Measurements from ENCODE around the gene LGALS8. TPM values are rescaled to one million over a fixed set of nuclear protein-coding genes. Genes with fewer than 3 reads are reported as not detected.

Gene LGALS8
- total RNA-seq (2022; extraction: Qiagen RNA extraction; ENCODE audit: low read depth), result 29.0 to 44.1 TPM (median 33.9 TPM) in 5 replicates

DNA sequence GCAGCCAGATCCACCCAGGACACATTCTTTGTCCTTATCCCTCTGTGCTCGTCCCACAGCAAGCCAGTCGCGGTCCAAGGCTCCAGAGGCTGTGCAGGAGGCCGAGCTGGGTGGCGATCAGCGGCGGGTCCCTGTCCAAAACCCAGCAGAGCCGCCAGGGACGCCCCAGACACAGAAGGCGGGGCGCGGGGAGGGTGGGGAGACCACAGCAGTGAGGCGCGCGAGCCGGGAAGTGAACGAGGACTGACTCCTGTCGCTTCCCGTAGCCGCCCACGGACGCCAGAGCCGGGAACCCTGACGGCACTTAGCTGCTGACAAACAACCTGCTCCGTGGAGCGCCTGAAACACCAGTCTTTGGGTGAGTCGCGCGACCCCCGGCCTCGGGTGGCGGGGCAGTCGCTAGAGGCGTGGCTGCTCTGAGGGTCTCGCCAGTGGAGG is at the start of gene LGALS8:
TSS of gene LGALS8 (plus strand) at position 279 of the 438 bp plus-strand sequence. CDS start 2,089 bp downstream, outside the sequence.

Other genes starting within 250 kb of the LGALS8 start
- 2.0 to 4.6 TPM (median 3.1 TPM) in 5 replicates for gene ERO1B, start 242.0 kb upstream of the LGALS8 start, total RNA-seq (2022; extraction: Qiagen RNA extraction; ENCODE audit: low read depth)
- gene EDARADD, start 129.7 kb upstream of the LGALS8 start, total RNA-seq (2022; extraction: Qiagen RNA extraction; ENCODE audit: low read depth), result 3.2 to 3.6 TPM (median 3.4 TPM) in 5 replicates
- 20.8 to 29.9 TPM (median 25.9 TPM) in 5 replicates for gene HEATR1, start 80.5 kb downstream of the LGALS8 start, total RNA-seq (2022; extraction: Qiagen RNA extraction; ENCODE audit: low read depth)
- gene ACTN2, start 162.5 kb downstream of the LGALS8 start, total RNA-seq (2022; extraction: Qiagen RNA extraction; ENCODE audit: low read depth), result 0.03 to 0.20 TPM (median 0.09 TPM) in 4 of 5 replicates, not detected in the other

All from A549 treated with GW870086 at 1 μM for 4 hours (cell line).